HepG2 (cell line): ENCODE measurements around the gene GALNT18.

Source experiments
- EZH2 ChIP-seq: conservative IDR thresholded peaks from 2 replicates; pipeline ENCODE4 v1.6.1; 2012; ENCODE audit warnings: mild to moderate bottlenecking, low read depth, low read length, moderate library complexity
- MAX ChIP-seq: IDR thresholded peaks from 2 replicates; pipeline ENCODE4 v1.6.1; 2012; ENCODE audit warnings: inconsistent platforms
- SAFB2 ChIP-seq: sonication (generic); formaldehyde crosslinking; IDR thresholded peaks from 2 replicates; pipeline ENCODE4 v1.5.1; 2020; ENCODE audit warnings: missing genetic modification reagents, low read depth, mild to moderate bottlenecking, borderline replicate concordance
- SMARCC2 ChIP-seq: fragments of 450-650 bp; IDR thresholded peaks from 2 replicates; pipeline ENCODE4 v1.6.1; 2017; ENCODE audit warnings: antibody characterized with exemption, mild to moderate bottlenecking
- SOX6 ChIP-seq, 2 experiments: fragments of 450-650 bp in 1 of 2; sonication (generic) in 1 of 2; formaldehyde crosslinking in 1 of 2; IDR thresholded peaks; 2 replicates each; pipeline versions ENCODE4 v1.4.0 to v1.6.1; 2017 to 2020; ENCODE audit warnings: antibody characterized with exemption in 1 of 2, mild to moderate bottlenecking in 1 of 2, missing genetic modification reagents in 1 of 2
- TFE3 ChIP-seq: IDR thresholded peaks from 2 replicates; pipeline ENCODE4 v1.6.1; 2016
- ZNF143 ChIP-seq: sonication (generic); formaldehyde crosslinking; IDR thresholded peaks from 2 replicates; pipeline ENCODE4 v1.4.0; 2020; ENCODE audit warnings: missing genetic modification reagents
- ZNF274 ChIP-seq: sonication (generic); formaldehyde crosslinking; IDR thresholded peaks from 2 replicates; pipeline ENCODE4 v1.5.1; 2020; ENCODE audit warnings: mild to moderate bottlenecking, missing genetic modification reagents
- ZNF749 ChIP-seq: sonication (generic); formaldehyde crosslinking; IDR thresholded peaks from 2 replicates; pipeline ENCODE4 v1.8.0; 2022; ENCODE audit warnings: mild to moderate bottlenecking, missing genetic modification reagents, moderate library complexity, borderline replicate concordance
- TF ChIP-seq, protein P1 (sequence below): sonication (generic); formaldehyde crosslinking; IDR thresholded peaks from 2 replicates; pipeline ENCODE4 v1.5.0; 2020; ENCODE audit warnings: mild to moderate bottlenecking, missing genetic modification reagents, moderate library complexity
- TF ChIP-seq, protein P2 (sequence below): sonication (generic); formaldehyde crosslinking; IDR thresholded peaks from 2 replicates; pipeline ENCODE4 v1.9.0; 2022; ENCODE audit warnings: missing genetic modification reagents, mild to moderate bottlenecking, borderline replicate concordance

- TF ChIP-seq ZNF274 (CRISPR knock-in tag) (no peak), SOX6 (IDR thresholded peaks at IDR 0.05) (no peak), SOX6 (CRISPR knock-in tag; IDR thresholded peaks at IDR 0.05) (no peak), ZNF749 (CRISPR knock-in tag) (no peak), ZNF143 (CRISPR knock-in tag) (no peak), MAX (no peak), TFE3 (CRISPR knock-in tag) (no peak), SAFB2 (no peak), EZH2 (no peak), SMARCC2 (no peak)
- TF ChIP-seq, protein P1, sequence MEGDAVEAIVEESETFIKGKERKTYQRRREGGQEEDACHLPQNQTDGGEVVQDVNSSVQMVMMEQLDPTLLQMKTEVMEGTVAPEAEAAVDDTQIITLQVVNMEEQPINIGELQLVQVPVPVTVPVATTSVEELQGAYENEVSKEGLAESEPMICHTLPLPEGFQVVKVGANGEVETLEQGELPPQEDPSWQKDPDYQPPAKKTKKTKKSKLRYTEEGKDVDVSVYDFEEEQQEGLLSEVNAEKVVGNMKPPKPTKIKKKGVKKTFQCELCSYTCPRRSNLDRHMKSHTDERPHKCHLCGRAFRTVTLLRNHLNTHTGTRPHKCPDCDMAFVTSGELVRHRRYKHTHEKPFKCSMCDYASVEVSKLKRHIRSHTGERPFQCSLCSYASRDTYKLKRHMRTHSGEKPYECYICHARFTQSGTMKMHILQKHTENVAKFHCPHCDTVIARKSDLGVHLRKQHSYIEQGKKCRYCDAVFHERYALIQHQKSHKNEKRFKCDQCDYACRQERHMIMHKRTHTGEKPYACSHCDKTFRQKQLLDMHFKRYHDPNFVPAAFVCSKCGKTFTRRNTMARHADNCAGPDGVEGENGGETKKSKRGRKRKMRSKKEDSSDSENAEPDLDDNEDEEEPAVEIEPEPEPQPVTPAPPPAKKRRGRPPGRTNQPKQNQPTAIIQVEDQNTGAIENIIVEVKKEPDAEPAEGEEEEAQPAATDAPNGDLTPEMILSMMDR (CRISPR knock-in tag): no peak
- TF ChIP-seq, protein P2, sequence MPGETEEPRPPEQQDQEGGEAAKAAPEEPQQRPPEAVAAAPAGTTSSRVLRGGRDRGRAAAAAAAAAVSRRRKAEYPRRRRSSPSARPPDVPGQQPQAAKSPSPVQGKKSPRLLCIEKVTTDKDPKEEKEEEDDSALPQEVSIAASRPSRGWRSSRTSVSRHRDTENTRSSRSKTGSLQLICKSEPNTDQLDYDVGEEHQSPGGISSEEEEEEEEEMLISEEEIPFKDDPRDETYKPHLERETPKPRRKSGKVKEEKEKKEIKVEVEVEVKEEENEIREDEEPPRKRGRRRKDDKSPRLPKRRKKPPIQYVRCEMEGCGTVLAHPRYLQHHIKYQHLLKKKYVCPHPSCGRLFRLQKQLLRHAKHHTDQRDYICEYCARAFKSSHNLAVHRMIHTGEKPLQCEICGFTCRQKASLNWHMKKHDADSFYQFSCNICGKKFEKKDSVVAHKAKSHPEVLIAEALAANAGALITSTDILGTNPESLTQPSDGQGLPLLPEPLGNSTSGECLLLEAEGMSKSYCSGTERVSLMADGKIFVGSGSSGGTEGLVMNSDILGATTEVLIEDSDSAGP (CRISPR knock-in tag): no peak
Measured at GRCh38 chr11:11480971-11481370, 140.8 kb downstream of the GALNT18 start.
